GM19395 (cell line): ENCODE results near the gene TRIM33.
A peak's percentile ranks its signal among the peaks of the same experiment; 100 is the strongest.

Experiments
- ATAC-seq: cut with Tn5 transposase; IDR thresholded peaks from one replicate; pipeline ENCODE4 v1.9.1; 2021; ENCODE audit warnings: mild to moderate bottlenecking, moderate library complexity; ENCODE audit not compliant: unreplicated experiment

TRIM33 gene

DNA sequence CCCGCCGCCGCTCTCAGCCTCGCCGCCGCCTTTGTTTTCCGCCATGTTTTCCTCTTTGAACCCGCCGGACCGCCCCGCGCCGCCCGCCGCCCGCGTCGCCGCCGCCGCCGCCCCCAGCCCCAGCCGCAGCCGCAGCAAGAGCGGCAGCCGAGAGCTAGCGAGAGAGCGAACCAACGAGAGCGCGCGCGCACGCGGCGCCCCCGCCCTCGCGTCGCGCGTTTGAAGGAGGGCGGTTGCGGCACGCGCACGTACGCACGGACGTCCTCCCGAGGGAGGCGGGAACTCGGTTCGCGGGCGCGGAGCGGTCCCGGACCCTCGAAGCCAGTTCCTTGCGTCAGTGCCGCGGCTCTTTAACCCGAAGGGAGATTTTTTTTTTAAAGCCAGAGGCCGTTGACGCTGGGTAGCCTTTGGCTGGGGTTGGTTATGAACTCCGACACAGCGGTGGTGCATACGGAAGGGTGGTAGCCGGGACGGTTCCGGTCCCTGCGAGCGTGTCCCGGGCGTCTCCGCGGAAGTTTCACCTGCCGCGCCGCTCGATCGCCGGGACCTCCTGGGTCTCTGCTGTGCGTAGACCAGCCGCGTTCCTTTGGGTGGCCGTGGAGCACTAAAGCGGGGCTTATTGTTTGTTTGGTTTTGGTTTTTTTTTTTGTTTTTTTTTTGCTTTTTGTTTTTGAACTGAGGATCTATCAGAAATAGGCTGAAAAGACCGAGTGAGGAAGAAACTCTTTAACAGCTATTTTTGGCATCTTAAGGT, at the start of gene TRIM33:
TSS of gene TRIM33 (minus strand) at position 172 of the 754 bp plus-strand sequence. CDS start at position 45, 127 bp downstream.
- ATAC-seq, result peak; percentile 76

- ATAC-seq, result no peak
Observed at GRCh38 chr1:114559356-114559755, 48.4 kb upstream of the TRIM33 start.

DNA sequence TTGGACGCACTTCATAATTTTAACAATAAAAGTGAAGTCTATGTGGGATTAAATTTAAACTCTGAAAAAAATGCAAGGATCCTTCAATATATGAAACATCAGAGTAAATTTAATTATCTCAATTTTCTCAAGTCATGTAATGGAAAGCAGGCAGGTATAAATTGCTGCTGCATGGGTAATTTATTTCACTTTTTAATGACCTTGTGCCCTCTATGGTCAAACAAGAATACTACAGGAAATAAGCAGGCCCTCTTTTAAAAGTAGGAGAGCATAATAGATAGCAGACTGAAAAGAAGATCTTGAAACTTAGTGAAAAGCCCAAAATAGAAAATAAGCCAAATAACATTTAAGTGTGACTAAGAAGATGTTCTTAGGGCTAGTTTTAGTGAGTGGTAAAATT, 47.5 kb upstream of the TRIM33 start:
- ATAC-seq, result no peak

GRCh38 chr1:114554577-114554976, 43.6 kb upstream of the TRIM33 start:
- no peak for ATAC-seq

DNA sequence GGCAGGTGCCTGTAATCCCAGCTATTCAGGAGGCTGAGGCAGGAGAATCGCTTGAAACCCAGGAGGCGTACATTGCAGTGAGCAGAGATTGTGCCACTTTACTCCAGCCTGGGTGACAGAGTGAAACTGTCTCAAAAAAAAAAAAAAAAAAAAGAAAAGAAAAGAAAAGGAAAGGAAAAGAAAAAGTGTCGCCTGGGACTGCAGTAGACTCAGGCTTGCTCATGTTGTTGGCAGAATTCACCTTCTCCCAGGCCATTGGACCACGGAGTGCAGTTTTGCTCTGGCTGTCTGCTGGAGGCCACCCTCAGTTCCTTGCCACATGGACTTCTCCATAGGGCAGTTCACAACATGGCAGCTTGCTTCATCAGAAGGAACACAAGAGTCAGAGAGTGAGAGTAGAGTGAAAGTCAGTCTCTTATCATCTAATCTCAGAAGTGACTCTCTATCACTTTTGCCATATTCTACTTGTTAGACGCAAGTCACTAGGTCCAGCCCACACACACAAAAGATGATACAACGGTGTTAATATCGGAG, 41.2 kb upstream of the TRIM33 start:
- ATAC-seq, result no peak

- ATAC-seq, result no peak
Observed at GRCh38 chr1:114551400-114551799, 40.4 kb upstream of the TRIM33 start.

GRCh38 chr1:114550336-114550735, 39.3 kb upstream of the TRIM33 start:
- ATAC-seq, result no peak

DNA sequence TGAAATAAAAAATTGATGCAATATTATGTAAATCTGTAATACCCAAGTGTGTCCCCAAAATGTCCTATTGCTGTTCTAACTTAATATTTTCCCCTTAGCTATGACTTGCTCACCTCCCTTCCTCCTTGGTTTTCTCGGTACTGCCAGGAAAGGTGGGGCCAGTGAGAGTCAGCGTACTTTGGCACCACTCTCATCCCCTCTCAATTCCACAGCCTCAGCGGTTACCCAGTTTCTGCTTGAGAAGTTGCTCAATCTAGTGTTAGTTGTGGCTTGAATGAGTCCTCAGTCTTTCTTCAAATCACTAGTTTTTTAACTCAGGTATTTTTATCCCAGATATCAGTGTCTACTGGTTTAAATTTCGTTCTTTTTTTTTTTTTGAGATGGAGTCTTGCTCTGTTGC, 38.1 kb upstream of the TRIM33 start:
- no peak for ATAC-seq

DNA sequence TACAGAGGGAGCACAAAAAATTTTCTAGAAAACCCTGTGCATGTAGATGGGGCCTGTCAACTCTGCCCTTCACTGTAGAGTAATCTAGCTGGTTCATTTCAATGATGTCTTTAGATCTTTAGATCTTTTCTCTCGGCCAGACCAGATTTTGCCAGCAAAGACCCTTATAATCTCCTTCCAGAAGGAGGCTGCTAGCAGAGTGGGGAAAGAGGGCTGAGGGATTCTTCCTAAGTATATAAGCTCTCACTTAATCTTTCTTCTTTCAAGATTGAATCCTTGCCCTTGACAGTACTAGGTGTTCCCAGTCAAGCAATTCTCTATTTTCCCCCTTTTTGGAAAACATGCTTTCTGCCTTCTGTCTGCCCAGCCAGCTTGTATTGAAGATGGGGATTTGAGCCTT, 36.1 kb upstream of the TRIM33 start:
- no peak for ATAC-seq

DNA sequence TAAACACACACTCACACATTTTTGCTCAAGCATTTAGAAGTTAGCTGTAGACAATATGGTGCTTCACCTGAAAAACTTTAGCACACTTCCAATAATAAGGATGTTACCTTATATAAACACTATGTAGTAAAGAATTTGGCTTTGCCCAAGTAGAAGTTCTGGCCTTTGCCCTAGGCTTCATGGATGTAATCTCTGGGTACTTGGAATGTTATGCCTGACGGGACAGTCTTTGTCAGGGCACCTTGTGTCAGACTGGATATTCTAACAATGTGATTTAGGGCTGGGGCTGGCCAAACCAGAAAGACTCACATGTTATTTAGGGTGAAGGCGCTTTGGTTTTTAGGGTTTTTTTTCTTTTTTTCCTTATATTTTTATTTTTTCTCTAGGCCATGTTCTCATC, 34.8 kb upstream of the TRIM33 start:
- no peak for ATAC-seq

DNA sequence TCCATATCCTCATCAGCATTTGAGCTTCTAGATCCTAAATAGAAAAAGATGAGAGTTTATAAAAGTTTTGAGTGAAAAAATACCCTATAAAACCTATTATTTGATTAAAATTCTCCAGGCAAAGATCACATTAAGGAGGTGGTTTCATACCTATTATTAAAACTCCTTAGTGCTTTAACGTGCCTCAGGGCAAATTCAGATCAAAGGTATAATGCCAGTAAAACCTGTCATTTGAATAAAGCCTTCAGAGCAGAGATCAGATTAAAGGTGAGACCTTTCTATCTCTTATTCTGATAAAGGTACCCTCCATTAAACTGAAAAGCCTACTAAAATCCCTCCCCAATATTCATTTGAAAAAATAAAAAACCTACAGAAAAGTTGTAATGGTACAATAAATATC, 34.3 kb upstream of the TRIM33 start:
- ATAC-seq, result no peak

- no peak for ATAC-seq
Observed at GRCh38 chr1:114540821-114541220, 29.8 kb upstream of the TRIM33 start.

DNA sequence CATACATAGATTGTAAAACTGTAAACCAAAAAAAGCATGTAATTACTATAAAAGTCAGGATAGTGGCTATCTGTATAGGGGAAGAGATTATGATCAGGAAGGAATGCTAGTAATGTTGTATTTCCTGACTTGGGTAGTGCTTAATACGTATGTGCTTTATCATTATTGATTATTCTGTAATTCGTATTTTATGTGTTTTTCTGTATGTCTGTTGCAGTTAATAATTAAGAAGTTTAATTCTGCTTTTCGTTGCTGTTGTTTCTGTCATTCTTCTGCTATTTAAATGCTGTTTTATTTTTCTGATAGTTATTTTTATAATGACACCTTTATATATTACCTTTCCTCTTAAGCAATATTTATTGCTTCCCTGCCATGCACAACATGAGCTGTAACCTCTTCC, 29.3 kb upstream of the TRIM33 start:
- no peak for ATAC-seq

- no peak for ATAC-seq
Observed at GRCh38 chr1:114536043-114536442, 25.0 kb upstream of the TRIM33 start.

DNA sequence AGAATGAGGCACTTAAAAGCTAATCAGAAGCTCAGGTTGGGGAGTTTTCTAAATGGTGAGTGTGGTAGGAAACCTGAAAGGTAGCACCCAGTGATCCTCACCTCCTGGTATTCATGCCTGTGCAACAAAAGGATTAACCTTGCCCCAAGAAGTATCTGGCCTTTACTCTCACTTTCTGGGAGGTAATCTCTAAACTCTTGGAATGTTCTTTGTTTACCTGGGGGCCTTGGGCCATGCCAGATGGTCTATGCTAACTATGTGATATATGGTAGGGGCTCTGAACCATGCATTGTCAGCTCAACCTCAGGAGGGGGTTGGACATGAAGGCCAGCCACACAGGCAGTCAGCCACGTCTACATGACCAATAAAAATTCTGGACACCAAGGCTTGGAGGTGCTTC, 24.4 kb upstream of the TRIM33 start:
- no peak for ATAC-seq

DNA sequence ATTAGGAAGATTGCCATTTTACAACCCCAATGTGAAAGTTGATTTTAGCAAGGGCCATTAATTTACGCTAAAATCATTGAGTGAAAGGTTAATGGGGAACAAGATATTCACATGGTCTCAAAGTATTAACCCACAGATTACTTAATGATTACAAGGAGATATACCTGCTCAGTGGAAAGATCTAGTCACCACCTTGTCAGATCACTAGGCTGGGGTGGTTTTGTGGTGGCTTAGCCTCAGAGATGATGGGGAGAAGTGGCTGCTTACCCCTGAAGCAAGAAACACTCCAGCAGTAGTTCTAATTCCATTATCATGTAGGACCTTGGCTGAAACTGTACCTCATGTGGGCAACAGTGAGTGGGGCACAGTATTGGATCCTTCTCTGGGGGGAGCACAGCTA, 20.1 kb upstream of the TRIM33 start:
- ATAC-seq, result no peak

DNA sequence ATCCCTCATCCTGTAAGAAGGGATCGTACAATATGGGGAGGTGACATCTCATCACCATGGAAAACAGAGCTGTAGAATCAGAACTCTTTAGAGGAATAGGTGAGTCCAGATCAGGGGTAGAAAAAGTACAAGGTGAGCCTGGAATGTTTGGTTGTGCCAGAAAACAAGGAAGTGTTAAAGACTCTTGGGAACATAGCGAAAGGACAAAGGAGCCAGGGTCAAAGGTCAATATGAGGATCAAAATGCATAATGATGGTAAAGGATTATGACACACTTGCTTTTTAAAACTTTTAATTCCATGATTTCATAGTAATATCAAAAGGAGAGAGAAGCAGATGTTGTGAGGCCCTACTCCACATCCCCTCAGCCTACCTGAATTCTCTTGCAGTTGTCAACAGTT, 19.2 kb upstream of the TRIM33 start:
- no peak for ATAC-seq

DNA sequence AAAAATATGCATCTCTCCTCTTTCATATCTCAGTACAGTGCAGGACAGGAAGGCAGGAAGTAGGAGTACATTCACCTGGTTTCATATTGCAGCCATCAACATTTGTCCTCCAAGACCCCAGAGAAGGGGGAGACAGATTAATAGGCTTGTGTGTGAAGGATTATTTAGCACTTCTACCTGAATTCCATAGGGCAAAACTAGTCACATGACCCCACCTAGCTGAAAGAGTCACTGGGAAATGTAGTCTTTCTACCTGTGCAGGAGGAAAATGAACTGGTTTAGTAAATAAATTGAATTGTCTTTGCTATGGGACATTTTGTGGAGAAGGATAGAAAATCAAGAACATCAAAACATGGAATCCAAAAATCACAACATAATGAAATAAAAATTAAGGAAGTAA, 13.9 kb upstream of the TRIM33 start:
- ATAC-seq, result no peak

- ATAC-seq, result no peak
Observed at GRCh38 chr1:114522264-114522575, 11.2 kb upstream of the TRIM33 start.

DNA sequence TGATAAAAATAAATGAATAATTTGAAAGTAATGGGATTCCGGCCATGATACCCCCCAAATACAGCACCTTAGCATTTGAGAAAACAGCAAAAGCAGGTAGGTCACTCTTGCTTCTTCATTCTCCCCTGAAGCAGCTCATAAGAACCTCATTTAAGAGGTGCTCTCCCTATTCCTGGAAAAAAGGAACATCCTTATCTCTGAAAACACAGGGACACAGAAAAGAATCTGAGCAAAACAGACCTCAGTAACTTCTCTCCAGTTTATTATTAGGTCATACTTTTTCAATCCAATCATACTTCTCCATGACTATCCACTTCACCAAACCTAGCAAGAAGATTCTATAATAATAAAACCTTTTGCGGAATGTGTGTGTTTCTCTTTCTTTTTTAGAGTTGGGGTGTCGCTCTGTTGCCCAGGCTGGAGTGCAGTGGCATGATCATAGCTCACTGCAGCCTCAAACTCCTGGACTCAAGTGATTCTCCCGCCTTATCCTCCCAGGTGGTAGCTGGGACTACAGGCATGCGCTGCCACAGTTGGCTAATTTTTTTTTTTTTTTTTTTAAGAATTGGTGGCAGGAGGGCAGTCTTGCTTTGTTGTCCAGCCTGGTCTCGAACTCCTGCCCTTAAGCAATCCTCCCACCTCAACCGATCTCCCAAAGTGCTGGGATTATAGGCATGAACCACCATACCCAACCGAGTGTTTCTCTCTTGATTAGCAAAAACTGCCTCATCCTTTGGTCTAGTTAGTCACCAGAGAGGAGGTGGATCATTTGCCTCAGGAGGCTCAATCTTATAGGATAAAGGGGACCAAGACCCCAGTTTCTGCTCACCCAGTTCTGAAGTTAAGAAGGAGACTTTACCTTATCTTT, 10.6 kb upstream of the TRIM33 start:
- no peak for ATAC-seq

- ATAC-seq, result no peak
Observed at GRCh38 chr1:114517348-114517747, 6.3 kb upstream of the TRIM33 start.

DNA sequence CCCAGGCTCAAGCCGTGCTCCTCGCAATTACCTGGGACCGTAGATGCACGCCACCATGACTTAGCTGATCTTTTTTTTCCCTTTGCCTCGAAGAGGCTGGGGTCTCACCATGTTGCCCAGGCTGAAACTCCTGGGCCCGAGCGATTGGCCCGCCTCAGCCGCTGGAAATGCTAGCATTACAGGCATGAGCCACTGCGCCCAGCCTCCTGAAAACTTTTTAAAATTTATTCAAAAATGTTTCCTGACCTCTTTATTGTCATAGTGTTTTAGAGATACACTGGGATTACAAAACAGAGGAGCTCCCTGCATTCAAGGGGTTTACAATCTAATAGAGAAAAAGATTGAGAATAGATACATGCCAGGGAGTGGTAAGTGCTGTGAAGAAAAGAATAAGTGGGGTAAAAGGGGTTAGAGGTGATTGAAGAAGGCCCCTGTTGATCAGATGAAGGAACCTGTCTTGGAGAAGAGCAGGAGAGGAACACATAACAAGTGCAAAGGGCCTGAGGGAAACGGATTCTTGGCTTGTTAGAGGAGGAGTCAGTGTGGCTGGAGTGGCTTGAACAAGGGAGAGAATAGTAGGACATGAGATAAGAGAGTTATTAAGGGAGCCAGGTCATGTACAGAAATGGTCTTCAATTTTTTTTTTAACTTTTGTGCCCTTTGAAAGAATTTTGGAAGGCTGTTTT, 1.7 kb upstream of the TRIM33 start:
- no peak for ATAC-seq
